PC-9 (cell line): Measurements from ENCODE around the gene LRRC3B. TPM values are rescaled to one million over a fixed set of nuclear protein-coding genes. Genes with fewer than 3 reads are reported as not detected.

Source experiments
- BruUV-seq: library from RNA; stranded (reverse); fragments of 400-500 nt; replicated peaks from 2 replicates; lab custom pipeline; 2021; lab: Mats Ljungman, UMichigan
- CTCF ChIA-PET: fragments of 300-600 bp; sonication (Branson Sonifier 250); formaldehyde crosslinking; loops from one replicate; lab custom pipeline; 2022; ENCODE audit warnings: antibody characterized with exemption; lab: Charles Lee
- POLR2A ChIA-PET: fragments of 300-600 bp; sonication (Branson Sonifier 250); formaldehyde crosslinking; loops from one replicate; lab custom pipeline; 2022; ENCODE audit warnings: antibody characterized with exemption; ENCODE audit not compliant: unreplicated experiment; lab: Charles Lee
- DNase-seq, 2 experiments: peaks; one replicate each; pipeline versions ENCODE4 v3.0.0 to v3.0.0-alpha.2; 2015 to 2022; ENCODE audit warnings: mixed read lengths in 1 of 2
- H2AFZ ChIP-seq: fragments of 200-600 bp; sonication (generic); 2 replicates; pipeline ENCODE4 v1.8.1; 2017; ENCODE audit warnings: antibody characterized with exemption
- H3F3A ChIP-seq: fragments of 200-600 bp; sonication (generic); 2 replicates; pipeline ENCODE4 v1.8.1; 2017; ENCODE audit warnings: antibody characterized with exemption, mild to moderate bottlenecking, low read depth; ENCODE audit not compliant: insufficient read depth
- H3K27ac ChIP-seq: fragments of 200-600 bp; sonication (generic); 2 replicates; pipeline ENCODE4 v1.6.1; 2016; ENCODE audit warnings: mixed run types
- H3K27me3 ChIP-seq: fragments of 200-600 bp; sonication (generic); 2 replicates; pipeline ENCODE4 v1.6.1; 2016; ENCODE audit warnings: low read depth, mixed run types; ENCODE audit not compliant: insufficient read depth
- H3K36me3 ChIP-seq: fragments of 200-600 bp; sonication (generic); 2 replicates; pipeline ENCODE4 v1.6.1; 2016; ENCODE audit warnings: low read depth, mixed run types
- H3K4me1 ChIP-seq: fragments of 200-600 bp; sonication (generic); replicated peaks from 2 replicates; pipeline ENCODE4 v1.6.1; 2016; ENCODE audit warnings: mixed run types; ENCODE audit not compliant: insufficient read depth
- H3K4me2 ChIP-seq: fragments of 200-600 bp; sonication (generic); 2 replicates; pipeline ENCODE4 v1.6.1; 2017; ENCODE audit warnings: mixed run types
- H3K4me3 ChIP-seq: fragments of 200-600 bp; sonication (generic); 2 replicates; pipeline ENCODE4 v1.6.1; 2016; ENCODE audit warnings: mixed run types
- H3K79me2 ChIP-seq: fragments of 200-600 bp; sonication (generic); 2 replicates; pipeline ENCODE4 v1.6.1; 2017; ENCODE audit warnings: low read depth, mixed run types
- H3K9me2 ChIP-seq: fragments of 200-600 bp; sonication (generic); 2 replicates; pipeline ENCODE4 v1.8.1; 2017; ENCODE audit warnings: mild to moderate bottlenecking; ENCODE audit not compliant: insufficient read depth
- H3K9me3 ChIP-seq: fragments of 200-600 bp; sonication (generic); 2 replicates; pipeline ENCODE4 v1.8.1; 2016; ENCODE audit warnings: low read depth; ENCODE audit not compliant: insufficient read depth
- H4K20me1 ChIP-seq: fragments of 200-600 bp; sonication (generic); 2 replicates; pipeline ENCODE4 v1.8.1; 2017; ENCODE audit not compliant: insufficient read depth
- CTCF ChIP-seq: fragments of 200-600 bp; sonication (generic); conservative IDR thresholded peaks from 2 replicates; pipeline ENCODE4 v1.6.1; 2017; ENCODE audit warnings: mixed run types, antibody characterized with exemption, mild to moderate bottlenecking, moderate library complexity
- EZH2 ChIP-seq: fragments of 200-600 bp; sonication (generic); IDR thresholded peaks from 2 replicates; pipeline ENCODE4 v1.8.0; 2017; ENCODE audit warnings: antibody characterized with exemption, low read depth
- intact Hi-C: fragments of 100-400 bp; cut with micrococcal nuclease; formaldehyde crosslinking; loops from one replicate; pipeline ENCODE4 v1.10.0; 2022; ENCODE audit not compliant: unreplicated experiment
- total RNA-seq: library from RNA; stranded (reverse); gene quantifications from 2 replicates; pipeline ENCODE4 v1.2.3, GENCODE V29; 2021

The LRRC3B gene
- total RNA-seq, 1 experiment from 2014 or later: not detected

GRCh38 chr3:26699553-26699952 lies 77.0 kb downstream of the LRRC3B start:
- Histone ChIP-seq H3K27ac (no peak overlapping the region), H3K4me1 (no peaks in the 10 kb centered on the region), H3K9me3 (no peaks in the 10 kb centered on the region), H3K9me2 (no peaks in the 10 kb centered on the region), H3F3A (no peaks in the 10 kb centered on the region), H2AFZ (no peak overlapping the region), H3K36me3 (no peaks in the 10 kb centered on the region), H4K20me1 (no peaks in the 10 kb centered on the region), H3K4me2 (no peak overlapping the region), H3K79me2 (no peaks in the 10 kb centered on the region), H3K27me3 (no peaks in the 10 kb centered on the region), H3K4me3 (no peak overlapping the region)
- TF ChIP-seq CTCF (no peak), EZH2 (no peak)
- no TSS peak for BruUV-seq
- ChIA-PET POLR2A (no interaction called here), CTCF (no interaction called here)
- intact Hi-C loops: no loop called here
- no peak for DNase-seq

GRCh38 chr3:26703519-26703918 lies 80.9 kb downstream of the LRRC3B start:
- H4K20me1 ChIP-seq: no peaks in the 10 kb centered on the region
- CTCF ChIA-PET: no interaction called here
- no peak overlapping the region for H3K4me2 ChIP-seq
- no peaks in the 10 kb centered on the region for H3K36me3 ChIP-seq
- intact Hi-C loops: no loop called here
- H3K9me3 ChIP-seq: no peaks in the 10 kb centered on the region
- no TSS peak for BruUV-seq
- no peaks in the 10 kb centered on the region for H3K4me1 ChIP-seq
- no peak overlapping the region for H3K4me3 ChIP-seq
- no peaks in the 10 kb centered on the region for H3K27me3 ChIP-seq
- TF ChIP-seq CTCF (no peak), EZH2 (no peak)
- H3K79me2 ChIP-seq: no peaks in the 10 kb centered on the region
- no peak overlapping the region for H3K27ac ChIP-seq
- no peaks in the 10 kb centered on the region for H3F3A ChIP-seq
- POLR2A ChIA-PET: no interaction called here
- H3K9me2 ChIP-seq: no peaks in the 10 kb centered on the region
- no peak for DNase-seq
- no peak overlapping the region for H2AFZ ChIP-seq

- H3K9me3 ChIP-seq: no peaks in the 10 kb centered on the region
- H3K4me1 ChIP-seq: no peaks in the 10 kb centered on the region
- H3K4me3 ChIP-seq: no peak overlapping the region
- POLR2A ChIA-PET: no interaction called here
- intact Hi-C loops: no loop called here
- DNase-seq: no peak
- H3F3A ChIP-seq: no peaks in the 10 kb centered on the region
- H4K20me1 ChIP-seq: no peaks in the 10 kb centered on the region
- no peak for TF ChIP-seq CTCF
- no peak for TF ChIP-seq EZH2
- no peaks in the 10 kb centered on the region for H3K9me2 ChIP-seq
- H3K36me3 ChIP-seq: no peaks in the 10 kb centered on the region
- H2AFZ ChIP-seq: no peak overlapping the region
- H3K4me2 ChIP-seq: no peak overlapping the region
- no TSS peak for BruUV-seq
- no peak overlapping the region for H3K27ac ChIP-seq
- H3K79me2 ChIP-seq: no peaks in the 10 kb centered on the region
- H3K27me3 ChIP-seq: no peaks in the 10 kb centered on the region
- CTCF ChIA-PET: no interaction called here
Observed at GRCh38 chr3:26704736-26705135, 82.2 kb downstream of the LRRC3B start.
